ENCODE results near the gene CFAP61.
"Not testable (repeated sequence)": the region's sequence is repeated elsewhere in the genome, so short reads cannot be mapped to it uniquely, and the experiment has no call there.

The CFAP61 gene

GRCh38 chr20:20228351-20228750 lies 176.0 kb downstream of the CFAP61 start:
- ATAC-seq (replicated peaks) (no peak), DNase-seq (no peak)
- Mint-ChIP-seq H3K36me3 (ENCODE audit: insufficient read depth) (no peaks in the 10 kb centered on the region), H3K4me3 (no peak overlapping the region), H3K27ac (no peak overlapping the region), H3K27me3 (peaks cover 16 to 22% of the 10 kb centered on the region in 2 donors), H3K4me1 (ENCODE audit: low read depth in 2 of 2) (no peaks in the 10 kb centered on the region), H3K9me3 (no peaks in the 10 kb centered on the region)

GRCh38 chr20:20229595-20229994 lies 177.3 kb downstream of the CFAP61 start:
- ATAC-seq (replicated peaks) (no peak), DNase-seq (no peak)
- Mint-ChIP-seq H3K9me3 (no peaks in the 10 kb centered on the region), H3K4me1 (ENCODE audit: low read depth in 2 of 2) (no peaks in the 10 kb centered on the region), H3K36me3 (ENCODE audit: insufficient read depth) (no peaks in the 10 kb centered on the region), H3K4me3 (no peak overlapping the region), H3K27ac (no peak overlapping the region), H3K27me3 (peaks cover 10 to 32% of the 10 kb centered on the region in 2 donors)

DNA sequence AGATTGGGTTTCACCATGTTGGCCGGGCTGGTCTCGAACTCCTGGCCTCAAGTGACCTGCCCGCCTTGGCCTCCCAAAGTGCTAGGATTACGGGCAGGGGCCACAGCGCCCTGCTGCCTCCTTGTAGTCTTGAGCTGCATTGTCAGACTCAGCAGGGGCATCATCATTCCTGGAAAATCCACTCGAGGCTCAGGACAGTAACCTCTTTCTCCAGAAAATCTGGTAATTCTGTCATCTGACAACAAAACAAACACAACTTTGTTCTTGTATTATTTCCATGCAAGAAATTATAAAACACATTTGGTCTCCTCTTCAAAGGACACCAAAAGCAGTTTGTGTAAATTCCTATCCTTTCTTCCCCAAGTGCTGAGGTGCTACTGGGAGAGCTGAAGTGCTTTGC lies 178.4 kb downstream of the CFAP61 start:
- no peaks in the 10 kb centered on the region for H3K9me3 Mint-ChIP-seq
- H3K27ac Mint-ChIP-seq: no peak overlapping the region
- no peak for ATAC-seq (replicated peaks)
- no peak overlapping the region for H3K4me3 Mint-ChIP-seq
- H3K27me3 Mint-ChIP-seq: peaks cover 15 to 32% of the 10 kb centered on the region in 2 donors
- no peak for DNase-seq
- no peaks in the 10 kb centered on the region for H3K4me1 Mint-ChIP-seq (ENCODE audit: low read depth in 2 of 2)
- H3K36me3 Mint-ChIP-seq (ENCODE audit: insufficient read depth): no peaks in the 10 kb centered on the region

DNA sequence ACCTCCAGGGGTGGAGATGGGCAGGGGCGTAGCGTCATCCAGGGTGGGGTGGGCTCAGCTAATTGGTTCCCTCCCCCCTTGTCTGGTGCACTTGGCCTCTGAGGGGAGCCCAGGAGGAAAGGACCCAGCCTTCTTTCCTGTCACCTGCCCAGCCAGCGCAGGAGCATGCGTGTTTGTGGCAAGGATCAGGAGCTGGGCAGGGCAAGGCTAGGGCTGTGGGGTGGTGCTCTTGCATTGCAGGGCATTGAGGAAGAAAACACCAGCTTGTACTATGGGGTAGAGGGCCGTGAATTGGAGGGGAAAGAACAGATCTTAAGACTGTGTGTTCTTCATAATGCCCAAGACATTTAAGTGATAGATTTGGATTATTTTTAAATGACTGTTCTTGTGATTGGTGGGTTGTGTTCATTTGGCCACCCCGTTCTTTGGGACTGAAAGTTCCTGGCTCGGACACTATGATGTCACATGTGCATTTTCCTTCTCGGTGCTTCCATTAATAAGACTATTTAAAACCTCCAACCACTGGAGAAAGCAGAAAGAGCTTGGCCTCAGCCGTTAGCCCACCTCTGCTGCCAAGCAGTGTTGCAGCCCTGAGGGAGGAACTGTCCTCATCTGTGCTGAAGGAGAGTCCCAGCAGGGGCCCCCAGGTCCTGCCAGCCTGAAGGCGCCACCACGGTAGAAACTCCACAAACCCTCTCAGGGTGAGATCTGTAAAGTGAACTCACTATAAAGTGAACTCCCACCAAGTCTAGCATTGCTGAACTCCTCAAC lies 179.4 kb downstream of the CFAP61 start:
- no peaks in the 10 kb centered on the region for H3K36me3 Mint-ChIP-seq (ENCODE audit: insufficient read depth)
- no peaks in the 10 kb centered on the region for H3K4me1 Mint-ChIP-seq (ENCODE audit: low read depth in 2 of 2)
- H3K9me3 Mint-ChIP-seq: no peaks in the 10 kb centered on the region
- H3K27ac Mint-ChIP-seq: no peak overlapping the region
- H3K4me3 Mint-ChIP-seq: no peak overlapping the region
- DNase-seq: no peak
- no peak for ATAC-seq (replicated peaks)
- H3K27me3 Mint-ChIP-seq: peaks cover 15 to 32% of the 10 kb centered on the region in 2 donors

DNA sequence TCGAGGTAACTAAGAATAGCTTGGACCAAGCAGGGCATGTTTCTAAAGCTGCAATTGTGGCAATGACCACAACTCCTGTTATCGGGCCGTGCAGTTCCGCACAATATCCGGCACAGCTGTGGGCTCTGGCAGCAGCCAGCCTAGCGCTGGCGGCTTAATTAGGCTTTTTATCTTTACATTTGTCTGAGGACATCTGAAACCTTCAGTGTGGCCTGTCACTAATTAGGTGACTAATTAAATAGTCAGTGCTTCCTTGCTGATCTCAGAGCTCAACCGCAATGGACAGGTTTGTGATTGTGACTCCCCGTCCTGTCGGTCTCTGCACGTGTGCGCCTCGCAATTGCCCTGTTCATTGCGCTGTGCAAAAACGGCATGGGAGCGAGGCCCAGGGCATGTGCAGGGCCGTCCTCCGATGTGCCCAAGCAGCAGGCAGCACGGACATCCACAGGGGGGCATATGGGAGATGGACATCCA lies 180.7 kb downstream of the CFAP61 start:
- H3K27ac Mint-ChIP-seq: no peak overlapping the region
- no peaks in the 10 kb centered on the region for H3K36me3 Mint-ChIP-seq (ENCODE audit: insufficient read depth)
- peaks cover 15 to 32% of the 10 kb centered on the region in 2 donors for H3K27me3 Mint-ChIP-seq
- no peaks in the 10 kb centered on the region for H3K9me3 Mint-ChIP-seq
- peaks cover 0 to 6% of the 10 kb centered on the region in 2 donors for H3K4me1 Mint-ChIP-seq (ENCODE audit: low read depth in 2 of 2)
- ATAC-seq (replicated peaks) (peak; percentile 41), DNase-seq (no peak)
- no peak overlapping the region for H3K4me3 Mint-ChIP-seq

- no peak for ATAC-seq (replicated peaks)
- no peak overlapping the region for H3K4me3 Mint-ChIP-seq
- no peaks in the 10 kb centered on the region for H3K9me3 Mint-ChIP-seq
Observed at GRCh38 chr20:20235681-20236080, 183.3 kb downstream of the CFAP61 start.

DNA sequence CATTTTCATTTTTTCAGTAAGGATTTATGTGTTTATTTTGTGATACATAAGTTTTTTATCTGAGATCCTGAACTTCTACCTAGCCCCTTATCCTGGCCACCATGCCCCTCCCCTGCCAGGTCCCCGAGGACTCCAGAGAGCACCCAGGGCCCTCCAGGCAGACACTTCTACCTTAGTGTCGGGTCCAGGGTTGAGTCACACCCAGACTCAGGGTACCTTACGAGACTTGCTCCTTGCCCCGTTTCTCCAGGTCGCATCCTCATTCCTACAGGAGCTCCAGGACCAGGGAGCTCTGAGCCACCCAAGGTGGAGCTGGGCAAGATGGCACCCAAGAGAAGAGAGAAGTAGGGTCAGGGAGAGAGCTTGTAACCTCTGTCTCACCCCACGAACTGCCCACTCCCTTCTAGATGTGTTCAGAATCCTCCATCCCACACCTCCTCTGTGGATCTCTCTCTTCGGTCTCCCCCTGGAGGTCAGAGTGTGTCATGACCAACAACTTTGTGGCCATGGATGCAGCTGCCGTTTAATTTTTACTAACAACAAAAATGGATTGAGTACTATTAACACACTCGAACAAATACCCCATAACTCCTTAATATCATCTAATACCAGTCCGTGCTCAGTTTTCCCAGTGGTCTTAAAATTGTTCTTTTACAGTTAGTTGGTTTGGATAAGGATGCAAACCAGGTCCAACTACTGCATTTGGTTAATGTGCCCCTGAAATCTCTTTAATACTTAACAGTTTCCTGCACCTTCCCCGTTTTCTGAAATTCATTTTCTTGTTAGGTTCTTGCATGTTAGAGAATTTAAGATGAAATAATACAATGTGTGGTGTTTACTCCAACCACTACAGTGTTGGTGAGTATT lies 185.0 kb downstream of the CFAP61 start:
- ATAC-seq (replicated peaks) (peak; percentile 73), DNase-seq (peak; percentile 35 to 36 (median 36))
- no peaks in the 10 kb centered on the region for H3K9me3 Mint-ChIP-seq
- H3K4me1 Mint-ChIP-seq (ENCODE audit: low read depth in 2 of 2): peaks cover 0 to 6% of the 10 kb centered on the region in 2 donors
- no peaks in the 10 kb centered on the region for H3K36me3 Mint-ChIP-seq (ENCODE audit: insufficient read depth)
- H3K27ac Mint-ChIP-seq: no peak overlapping the region
- H3K27me3 Mint-ChIP-seq: peaks cover 9 to 27% of the 10 kb centered on the region in 2 donors
- no peak overlapping the region for H3K4me3 Mint-ChIP-seq

More at GRCh38 chr20:20235681-20236080, 183.3 kb downstream of the CFAP61 start:
- no peak for DNase-seq
- Mint-ChIP-seq H3K27ac (no peak overlapping the region), H3K4me1 (ENCODE audit: low read depth in 2 of 2) (peaks cover 0 to 6% of the 10 kb centered on the region in 2 donors), H3K27me3 (peaks cover 15 to 40% of the 10 kb centered on the region in 2 donors), H3K36me3 (ENCODE audit: insufficient read depth) (no peaks in the 10 kb centered on the region)

GRCh38 chr20:20241976-20242375 lies 189.6 kb downstream of the CFAP61 start:
- H3K27me3 Mint-ChIP-seq: peaks cover 14 to 37% of the 10 kb centered on the region in 2 donors
- H3K9me3 Mint-ChIP-seq: no peaks in the 10 kb centered on the region
- no peaks in the 10 kb centered on the region for H3K36me3 Mint-ChIP-seq (ENCODE audit: insufficient read depth)
- no peak for DNase-seq
- no peak overlapping the region for H3K4me3 Mint-ChIP-seq
- peaks cover 0 to 6% of the 10 kb centered on the region in 2 donors for H3K4me1 Mint-ChIP-seq (ENCODE audit: low read depth in 2 of 2)
- H3K27ac Mint-ChIP-seq: no peak overlapping the region
- ATAC-seq (replicated peaks): no peak

- H3K4me3 Mint-ChIP-seq; H3K4me1 Mint-ChIP-seq (ENCODE audit: low read depth in 2 of 2); H3K36me3 Mint-ChIP-seq (ENCODE audit: insufficient read depth); ATAC-seq (replicated peaks); H3K9me3 Mint-ChIP-seq; DNase-seq; H3K27ac Mint-ChIP-seq: not testable (repeated sequence)
- peaks cover 30 to 58% of the 10 kb centered on the region in 2 donors for H3K27me3 Mint-ChIP-seq
Observed at GRCh38 chr20:20244384-20244783, 192.1 kb downstream of the CFAP61 start.

- Mint-ChIP-seq H3K4me3 (no peak overlapping the region), H3K36me3 (ENCODE audit: insufficient read depth) (no peaks in the 10 kb centered on the region), H3K27me3 (peaks cover 34 to 59% of the 10 kb centered on the region in 2 donors), H3K27ac (no peak overlapping the region), H3K4me1 (ENCODE audit: low read depth in 2 of 2) (no peaks in the 10 kb centered on the region), H3K9me3 (no peaks in the 10 kb centered on the region)
- DNase-seq (no peak), ATAC-seq (replicated peaks) (no peak)
Observed at GRCh38 chr20:20246996-20247633, 194.8 kb downstream of the CFAP61 start.

DNA sequence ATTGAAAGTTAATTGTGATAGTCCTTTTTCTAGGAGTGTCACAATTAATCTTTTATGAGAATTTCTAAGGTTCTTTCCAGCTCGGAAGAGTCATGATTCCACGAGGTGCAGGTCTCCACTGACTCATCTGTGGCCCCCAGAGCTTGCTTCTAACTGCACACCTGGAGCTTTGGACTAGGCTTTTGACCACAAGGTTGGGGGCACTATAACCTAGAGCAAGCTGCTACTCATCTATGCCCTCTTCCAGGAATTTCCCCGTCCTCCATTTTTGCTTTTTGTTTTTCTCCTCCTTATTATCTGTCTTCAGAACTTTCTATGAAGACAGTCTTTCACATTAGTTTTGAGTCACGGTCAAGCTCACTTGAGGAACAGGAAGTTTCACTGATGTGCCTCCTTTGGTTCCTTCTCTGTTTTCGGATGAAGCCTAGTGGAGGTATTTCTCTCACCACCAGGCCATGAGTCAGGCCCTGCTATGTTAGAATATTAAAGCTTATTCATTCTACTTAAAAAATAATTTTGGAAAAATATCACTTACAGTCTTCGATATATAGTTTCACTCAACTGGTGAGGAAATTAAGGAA lies 196.4 kb downstream of the CFAP61 start:
- DNase-seq (no peak), ATAC-seq (replicated peaks) (no peak)
- Mint-ChIP-seq H3K27me3 (peaks cover 28 to 59% of the 10 kb centered on the region in 2 donors), H3K36me3 (ENCODE audit: insufficient read depth) (no peaks in the 10 kb centered on the region), H3K4me1 (ENCODE audit: low read depth in 2 of 2) (no peaks in the 10 kb centered on the region), H3K27ac (no peak overlapping the region), H3K9me3 (no peaks in the 10 kb centered on the region), H3K4me3 (no peak overlapping the region)

DNA sequence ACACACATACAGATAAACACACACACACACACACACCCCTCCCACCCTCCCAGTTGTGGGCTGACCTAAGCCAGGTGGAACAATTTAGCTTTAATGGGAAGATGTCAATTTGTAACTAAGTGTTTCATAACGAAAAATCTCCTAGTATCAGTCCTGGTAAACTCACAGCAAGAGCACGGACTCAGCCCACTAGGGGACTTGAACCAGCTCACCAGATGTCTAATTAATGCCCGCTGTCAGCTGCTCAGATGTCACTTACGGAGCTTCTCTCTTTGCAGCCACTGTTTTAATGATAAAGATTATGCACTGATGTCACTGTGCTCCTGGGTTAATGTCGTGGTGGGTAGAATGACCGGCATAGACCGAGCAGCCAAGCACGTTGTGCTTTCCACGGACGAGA lies 199.0 kb downstream of the CFAP61 start:
- DNase-seq: no peak
- peaks cover 43 to 57% of the 10 kb centered on the region in 2 donors for H3K27me3 Mint-ChIP-seq
- H3K9me3 Mint-ChIP-seq: no peaks in the 10 kb centered on the region
- no peak overlapping the region for H3K4me3 Mint-ChIP-seq
- no peak overlapping the region for H3K27ac Mint-ChIP-seq
- H3K36me3 Mint-ChIP-seq (ENCODE audit: insufficient read depth): no peaks in the 10 kb centered on the region
- no peak for ATAC-seq (replicated peaks)
- no peaks in the 10 kb centered on the region for H3K4me1 Mint-ChIP-seq (ENCODE audit: low read depth in 2 of 2)

GRCh38 chr20:20251836-20252235 lies 199.5 kb downstream of the CFAP61 start:
- Mint-ChIP-seq H3K36me3 (ENCODE audit: insufficient read depth) (no peaks in the 10 kb centered on the region), H3K27ac (no peak overlapping the region), H3K9me3 (no peaks in the 10 kb centered on the region), H3K27me3 (peaks cover 46 to 53% of the 10 kb centered on the region in 2 donors), H3K4me3 (no peak overlapping the region), H3K4me1 (ENCODE audit: low read depth in 2 of 2) (no peaks in the 10 kb centered on the region)
- DNase-seq: no peak
- no peak for ATAC-seq (replicated peaks)

All from effector memory CD8-positive, alpha-beta T cell (primary cell).